Parietal lobe (tissue), 1 donor: ENCODE data around the gene ASB4. TPM values are rescaled to one million over a fixed set of nuclear protein-coding genes. Genes with fewer than 3 reads are reported as not detected.

Experiments
- total RNA-seq: library from RNA; depleted of rRNA; stranded (reverse); fragments of >200 nt; gene quantifications from one replicate; pipeline ENCODE4 v1.2.3, GENCODE V29; 2014

Gene ASB4
- 0.31 TPM for total RNA-seq

GRCh38 chr7:95485391-95486123, at the start of gene ASB4:
Gene ASB4, plus strand, starts transcription at chr7:95485943. Its CDS starts 29 bp downstream, at chr7:95485972.

Other genes with a start within 250 kb of the ASB4 start
- gene PON1, start 161.4 kb upstream of the ASB4 start, total RNA-seq, result not detected
- gene PON3, start 89.6 kb upstream of the ASB4 start, total RNA-seq, result 1.3 TPM
- gene PON2, start 50.9 kb upstream of the ASB4 start, total RNA-seq, result 69.5 TPM
- gene PDK4, start 110.6 kb downstream of the ASB4 start, total RNA-seq, result 4.4 TPM